ENCODE measurements around the gene SPATA18.
"Not testable (repeated sequence)": the region's sequence is repeated elsewhere in the genome, so short reads cannot be mapped to it uniquely, and the experiment has no call there.

Gene SPATA18

GRCh38 chr4:52107745-52108144 lies 56.6 kb downstream of the SPATA18 start:
- no peak for DNase-seq

DNA sequence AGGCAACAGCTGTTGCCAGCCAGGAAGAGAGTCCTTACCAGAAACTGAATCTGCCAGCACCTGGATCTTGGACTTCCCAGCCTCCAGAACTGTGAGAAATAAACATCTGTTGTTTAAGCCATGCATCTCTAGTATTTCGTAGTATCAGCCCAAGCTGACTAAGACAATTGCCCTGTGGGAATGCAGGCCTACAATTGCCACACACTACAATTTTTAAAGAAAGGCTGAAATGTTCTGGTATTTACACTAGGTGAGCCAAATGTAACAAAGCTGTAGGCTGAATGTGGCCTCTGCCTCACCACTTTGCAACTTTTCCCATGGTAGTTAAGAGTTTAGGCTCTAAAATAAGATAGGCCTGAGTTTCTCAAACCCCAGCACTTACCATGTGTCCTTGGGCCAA lies 59.1 kb downstream of the SPATA18 start:
- no peak for DNase-seq

- no peak for DNase-seq
Observed at GRCh38 chr4:52111995-52112394, 60.9 kb downstream of the SPATA18 start.

GRCh38 chr4:52112411-52112810 lies 61.3 kb downstream of the SPATA18 start:
- DNase-seq, result no peak

DNA sequence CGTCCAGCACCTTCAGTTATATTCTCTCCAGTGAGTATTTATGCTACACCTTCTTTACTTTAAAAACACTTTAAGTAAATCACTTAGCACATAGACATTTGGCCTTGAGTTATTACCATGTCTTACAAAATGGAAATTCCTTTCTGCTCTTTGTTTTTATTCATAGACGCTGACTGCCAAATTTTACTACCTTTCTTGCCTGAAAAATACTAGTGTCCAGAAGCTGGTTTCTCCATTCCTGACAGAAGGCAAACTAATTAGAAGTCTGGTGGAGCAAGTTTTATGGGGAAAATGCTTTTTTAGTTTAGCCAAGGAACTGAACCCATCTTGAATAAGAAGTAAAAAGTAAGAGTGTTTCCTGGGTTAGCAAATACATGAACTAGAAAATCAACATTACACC lies 65.5 kb downstream of the SPATA18 start:
- DNase-seq, result no peak

GRCh38 chr4:52126226-52126625 lies 75.1 kb downstream of the SPATA18 start:
- no peak for DNase-seq

DNA sequence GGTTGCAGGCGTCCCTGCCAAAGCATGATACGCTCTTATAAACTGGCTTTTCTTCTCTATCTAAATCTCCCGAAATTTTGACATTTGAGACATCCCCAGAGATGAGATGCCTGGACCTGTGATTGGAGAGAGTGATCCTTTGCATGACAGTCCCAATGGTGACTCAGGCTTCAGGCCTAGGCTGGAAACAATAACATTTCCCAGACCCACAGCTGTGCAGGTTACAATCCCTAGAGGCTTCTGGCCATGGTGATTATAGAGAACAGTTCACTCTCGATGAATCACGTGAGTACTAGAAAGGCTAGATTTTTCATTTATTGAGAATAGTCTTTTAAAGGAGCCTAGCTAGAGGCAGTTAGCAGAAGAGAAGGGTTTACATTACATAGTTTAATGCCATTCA lies 75.9 kb downstream of the SPATA18 start:
- no peak for DNase-seq

DNA sequence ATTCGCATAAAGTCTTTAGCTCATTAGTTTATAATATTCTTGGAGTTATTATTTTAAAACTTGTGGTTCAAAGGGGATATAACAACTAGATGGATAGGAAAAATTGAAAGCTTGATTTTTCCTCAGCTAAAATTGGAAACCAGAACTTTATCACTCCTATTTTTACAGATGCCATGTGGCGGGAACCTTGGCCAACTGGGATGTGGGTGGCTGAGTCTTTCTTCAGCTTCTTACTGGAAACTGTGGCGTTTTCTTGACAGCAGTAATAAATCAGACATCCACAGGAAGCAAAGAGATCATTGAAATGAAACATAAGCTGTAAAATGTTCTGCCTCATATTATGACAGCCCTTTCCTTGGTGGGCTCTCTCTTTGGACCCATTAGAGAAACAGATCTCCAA lies 84.1 kb downstream of the SPATA18 start:
- DNase-seq, result no peak

- not testable (repeated sequence) for DNase-seq
Observed at GRCh38 chr4:52137152-52137551, 86.0 kb downstream of the SPATA18 start.

DNA sequence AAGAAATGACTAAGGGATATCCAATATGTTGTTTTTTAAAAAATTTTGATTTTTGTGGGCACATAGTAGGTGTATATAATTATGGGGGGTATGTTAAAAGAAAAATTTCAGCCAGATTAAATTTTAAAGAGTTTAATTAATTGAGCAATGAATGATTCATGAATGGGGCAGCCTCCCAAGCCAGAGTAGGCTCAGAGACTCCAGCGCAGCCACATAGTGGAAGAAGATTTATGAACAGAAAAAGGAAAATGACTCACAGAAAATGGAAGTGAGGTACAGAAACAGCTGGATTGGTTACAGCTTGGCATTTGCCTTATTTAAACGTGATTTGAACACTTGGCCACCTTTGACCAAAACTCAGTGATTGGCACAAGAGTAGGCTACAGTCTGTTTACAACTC lies 91.7 kb downstream of the SPATA18 start:
- no peak for DNase-seq

GRCh38 chr4:52143815-52144214 lies 92.7 kb downstream of the SPATA18 start:
- no peak for DNase-seq

DNA sequence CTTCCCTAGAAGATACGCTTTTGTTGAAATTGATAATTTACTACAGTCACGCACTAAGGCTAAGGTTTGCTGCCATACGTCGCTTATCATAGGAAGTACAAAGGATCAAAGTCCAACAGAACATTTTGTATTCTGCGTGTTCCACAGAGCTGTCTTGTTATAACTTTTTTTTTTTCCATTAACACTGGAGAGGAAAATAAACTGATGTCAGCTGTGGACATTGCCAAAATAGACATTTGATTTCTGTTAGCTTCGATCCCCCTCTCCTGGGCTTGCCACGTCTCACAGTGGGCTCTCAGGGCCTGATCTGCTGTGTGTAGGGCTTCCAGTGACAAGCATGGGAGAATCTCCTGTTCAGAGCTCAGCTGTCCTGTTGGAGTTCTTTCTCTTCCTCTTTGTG lies 93.3 kb downstream of the SPATA18 start:
- no peak for DNase-seq
